Measurements from ENCODE around the gene TRAPPC10. TPM values are rescaled to one million over a fixed set of nuclear protein-coding genes. Genes with fewer than 3 reads are reported as not detected.
A peak's percentile ranks its signal among the peaks of the same experiment; 100 is the strongest.

Gene TRAPPC10, protein sequence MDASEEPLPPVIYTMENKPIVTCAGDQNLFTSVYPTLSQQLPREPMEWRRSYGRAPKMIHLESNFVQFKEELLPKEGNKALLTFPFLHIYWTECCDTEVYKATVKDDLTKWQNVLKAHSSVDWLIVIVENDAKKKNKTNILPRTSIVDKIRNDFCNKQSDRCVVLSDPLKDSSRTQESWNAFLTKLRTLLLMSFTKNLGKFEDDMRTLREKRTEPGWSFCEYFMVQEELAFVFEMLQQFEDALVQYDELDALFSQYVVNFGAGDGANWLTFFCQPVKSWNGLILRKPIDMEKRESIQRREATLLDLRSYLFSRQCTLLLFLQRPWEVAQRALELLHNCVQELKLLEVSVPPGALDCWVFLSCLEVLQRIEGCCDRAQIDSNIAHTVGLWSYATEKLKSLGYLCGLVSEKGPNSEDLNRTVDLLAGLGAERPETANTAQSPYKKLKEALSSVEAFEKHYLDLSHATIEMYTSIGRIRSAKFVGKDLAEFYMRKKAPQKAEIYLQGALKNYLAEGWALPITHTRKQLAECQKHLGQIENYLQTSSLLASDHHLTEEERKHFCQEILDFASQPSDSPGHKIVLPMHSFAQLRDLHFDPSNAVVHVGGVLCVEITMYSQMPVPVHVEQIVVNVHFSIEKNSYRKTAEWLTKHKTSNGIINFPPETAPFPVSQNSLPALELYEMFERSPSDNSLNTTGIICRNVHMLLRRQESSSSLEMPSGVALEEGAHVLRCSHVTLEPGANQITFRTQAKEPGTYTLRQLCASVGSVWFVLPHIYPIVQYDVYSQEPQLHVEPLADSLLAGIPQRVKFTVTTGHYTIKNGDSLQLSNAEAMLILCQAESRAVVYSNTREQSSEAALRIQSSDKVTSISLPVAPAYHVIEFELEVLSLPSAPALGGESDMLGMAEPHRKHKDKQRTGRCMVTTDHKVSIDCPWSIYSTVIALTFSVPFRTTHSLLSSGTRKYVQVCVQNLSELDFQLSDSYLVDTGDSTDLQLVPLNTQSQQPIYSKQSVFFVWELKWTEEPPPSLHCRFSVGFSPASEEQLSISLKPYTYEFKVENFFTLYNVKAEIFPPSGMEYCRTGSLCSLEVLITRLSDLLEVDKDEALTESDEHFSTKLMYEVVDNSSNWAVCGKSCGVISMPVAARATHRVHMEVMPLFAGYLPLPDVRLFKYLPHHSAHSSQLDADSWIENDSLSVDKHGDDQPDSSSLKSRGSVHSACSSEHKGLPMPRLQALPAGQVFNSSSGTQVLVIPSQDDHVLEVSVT
- 10 to 100 TPM in 2 of 3 donors, 1 to 10 TPM in 1; 5.1 to 15.7 (median 10.9) TPM for polyA plus RNA-seq

DNA sequence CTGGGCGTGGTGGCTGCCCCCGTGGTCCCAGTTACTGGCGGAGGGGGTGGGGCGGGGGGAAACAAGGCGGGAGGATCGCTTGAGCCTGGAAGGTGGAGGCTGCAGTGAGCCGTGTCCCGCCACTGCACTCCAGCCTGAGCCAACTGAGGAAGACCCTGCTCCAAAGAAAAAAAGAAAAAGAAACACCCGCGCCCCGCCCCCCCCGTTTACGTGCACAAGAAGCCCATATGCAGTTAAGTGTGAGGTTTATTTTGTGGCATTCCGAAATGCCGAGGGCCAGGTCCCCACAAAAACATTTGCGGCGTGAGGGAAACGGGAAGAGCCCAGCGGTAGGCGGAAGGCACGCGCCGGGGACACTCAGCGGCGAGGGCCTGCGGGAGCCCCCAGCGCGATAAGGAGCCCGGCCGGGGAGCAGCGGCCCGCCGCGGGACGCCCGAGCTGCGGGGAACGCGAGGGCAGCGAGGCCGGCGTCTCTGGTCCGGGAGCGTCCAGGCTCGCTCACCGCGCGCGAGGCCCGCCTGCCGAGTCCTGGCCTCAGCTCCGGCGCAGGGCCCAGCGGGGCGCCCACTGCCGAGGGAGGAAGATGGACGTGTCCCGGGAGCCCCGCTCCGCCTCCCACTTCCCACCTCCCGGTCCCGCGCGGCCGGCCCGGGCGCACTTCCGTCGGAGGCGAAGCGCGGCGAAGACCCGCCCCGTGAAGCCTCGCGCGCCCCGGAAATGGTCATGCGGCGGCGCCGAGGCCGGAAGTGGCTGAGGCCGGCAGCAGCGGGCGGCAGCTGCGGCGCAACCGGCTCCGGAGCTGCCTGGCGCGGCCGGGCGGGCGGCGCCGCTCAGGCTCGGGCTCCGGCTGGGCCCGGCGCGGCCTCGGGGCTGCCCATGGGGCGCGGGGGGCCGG, at the start of gene TRAPPC10:
Gene TRAPPC10 (plus strand): TSS at position 731 of the 895 bp plus-strand sequence. CDS start 185 bp downstream, outside the sequence.
- WGBS, 3 donors = 0 to 1% (median 0%) methylated on average over 64 to 107 of the region's 107 CpGs
- H3K27ac ChIP-seq (ENCODE audit: low read depth, low read length) = peak within 1 kb of the TSS; percentile 96

DNA sequence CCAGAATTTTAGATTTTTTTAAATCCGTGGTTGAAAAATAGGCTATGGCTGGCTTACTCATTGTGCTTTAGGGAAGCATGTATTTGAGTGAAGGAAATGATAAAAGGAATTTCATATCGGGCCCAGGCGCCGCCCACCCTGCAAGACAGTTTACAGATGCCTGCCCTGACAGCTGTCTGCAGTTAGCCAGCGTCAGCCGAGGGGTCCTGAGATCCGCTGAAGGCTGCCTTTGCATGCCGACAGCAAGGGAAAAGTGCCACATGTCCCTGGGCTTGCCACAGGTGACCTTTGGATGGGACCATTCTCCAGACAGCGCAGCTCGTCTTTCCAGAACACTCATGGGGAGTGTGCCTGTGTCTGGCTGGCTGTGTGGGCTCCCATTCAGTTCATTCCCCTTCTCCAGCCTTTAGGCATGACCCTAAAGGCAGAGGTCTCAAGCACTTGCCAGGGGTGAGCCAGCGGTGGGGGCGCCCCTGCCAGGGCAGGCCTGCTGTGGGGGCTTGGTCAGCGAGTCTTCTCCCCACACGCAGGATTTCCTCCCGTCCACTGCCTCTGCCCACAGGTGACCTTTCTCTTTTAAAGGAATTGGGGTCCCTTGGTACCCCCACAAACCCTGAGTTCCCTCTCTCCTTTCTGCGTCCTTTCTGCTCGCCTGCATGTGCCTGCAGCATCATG, 46.1 kb upstream of the TRAPPC10 start:
- H3K27ac ChIP-seq (ENCODE audit: low read depth, low read length) = no peak overlapping the region
- 83 to 89% (median 89%) methylated on average over 17 of the region's 17 CpGs for WGBS, 3 donors

DNA sequence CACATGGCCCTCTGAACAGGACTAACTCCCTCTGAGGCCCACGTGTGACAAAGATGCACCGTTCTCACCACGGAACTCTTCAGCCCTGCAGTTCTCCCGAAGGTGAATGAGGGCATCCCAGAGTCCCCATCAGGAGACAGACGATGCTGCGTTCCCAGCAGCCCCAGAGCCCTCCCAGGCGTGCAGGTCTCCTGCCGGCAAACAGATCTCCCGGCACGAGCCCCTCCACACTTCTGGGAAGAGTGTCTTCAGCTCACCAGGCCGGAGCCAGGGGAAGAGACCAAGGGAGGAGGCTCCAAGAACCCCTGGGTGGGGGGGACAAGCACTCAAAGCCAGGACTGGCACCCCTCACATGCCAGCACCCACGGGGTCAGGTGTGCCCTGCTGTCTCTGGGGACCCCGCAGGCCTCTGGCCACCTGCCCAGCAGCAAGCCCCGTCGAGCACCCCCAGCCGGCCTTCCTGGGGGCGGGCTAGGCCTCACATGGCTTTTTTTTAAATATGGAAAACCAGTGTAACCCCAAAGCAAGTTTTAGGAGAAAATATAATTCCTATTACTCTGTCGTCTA, 45.1 kb upstream of the TRAPPC10 start:
- H3K27ac ChIP-seq (ENCODE audit: low read depth, low read length) = no peak overlapping the region
- 88 to 89% (median 88%) methylated on average over 18 of the region's 18 CpGs for WGBS, 3 donors

DNA sequence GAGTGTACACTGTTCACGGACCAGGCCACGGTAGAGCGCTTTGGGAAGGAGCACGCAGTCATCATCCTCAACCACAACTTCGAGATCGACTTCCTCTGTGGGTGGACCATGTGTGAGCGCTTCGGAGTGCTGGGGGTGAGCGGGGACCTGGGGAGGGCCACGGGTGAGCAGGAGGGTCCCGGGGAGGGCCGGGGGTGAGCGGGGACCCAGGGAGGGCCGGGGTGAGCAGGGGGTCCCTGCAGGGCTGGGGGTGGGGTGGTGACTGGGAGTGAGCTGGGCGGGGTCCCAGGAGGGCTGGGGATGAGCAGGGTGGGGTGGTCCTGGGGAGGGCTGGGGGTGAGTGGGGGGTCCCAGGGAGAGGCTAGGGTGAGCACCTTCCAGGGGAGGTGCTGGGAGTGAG, 44.1 kb upstream of the TRAPPC10 start:
- 86 to 96% (median 92%) methylated on average over 14 to 15 of the region's 15 CpGs for WGBS, 3 donors
- H3K27ac ChIP-seq (ENCODE audit: low read depth, low read length) = no peak overlapping the region

DNA sequence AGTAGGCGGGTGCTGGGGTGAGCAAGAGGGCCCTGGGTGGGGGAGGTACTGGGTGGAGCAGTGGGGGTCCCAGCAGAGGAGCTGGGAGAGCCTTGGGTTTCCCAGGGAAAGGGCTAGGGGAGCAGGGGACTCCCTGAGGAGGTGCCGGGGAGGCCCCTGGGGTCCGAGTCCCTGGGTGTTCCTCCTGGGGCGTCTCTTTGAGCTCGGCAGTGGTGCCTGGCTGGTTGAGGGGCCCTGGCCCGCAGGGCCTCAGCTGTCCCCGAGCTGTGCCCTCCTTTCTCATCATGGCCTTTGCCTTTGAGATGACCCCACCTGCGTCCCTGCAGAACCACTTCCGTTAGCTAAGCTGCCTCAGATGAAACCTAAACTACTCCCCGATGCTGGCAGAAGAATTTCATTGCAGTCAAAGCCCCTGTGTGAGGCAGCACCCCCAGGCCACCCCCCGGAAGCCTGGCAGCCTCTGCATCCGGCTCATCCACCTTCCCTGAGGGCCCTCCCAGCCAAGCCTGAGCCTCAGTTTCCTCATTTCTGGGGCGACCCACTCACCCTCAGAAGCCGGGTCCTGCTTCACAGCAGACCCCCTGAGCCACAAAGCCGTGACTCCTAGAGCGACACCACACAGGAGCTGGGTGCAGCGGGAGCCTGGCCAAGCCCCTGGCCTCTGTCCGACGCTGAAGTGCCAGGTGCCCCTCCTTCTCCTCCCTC, 43.5 kb upstream of the TRAPPC10 start:
- WGBS, 3 donors = 92 to 97% (median 92%) methylated on average over 17 to 19 of the region's 19 CpGs
- H3K27ac ChIP-seq (ENCODE audit: low read depth, low read length) = no peak overlapping the region

DNA sequence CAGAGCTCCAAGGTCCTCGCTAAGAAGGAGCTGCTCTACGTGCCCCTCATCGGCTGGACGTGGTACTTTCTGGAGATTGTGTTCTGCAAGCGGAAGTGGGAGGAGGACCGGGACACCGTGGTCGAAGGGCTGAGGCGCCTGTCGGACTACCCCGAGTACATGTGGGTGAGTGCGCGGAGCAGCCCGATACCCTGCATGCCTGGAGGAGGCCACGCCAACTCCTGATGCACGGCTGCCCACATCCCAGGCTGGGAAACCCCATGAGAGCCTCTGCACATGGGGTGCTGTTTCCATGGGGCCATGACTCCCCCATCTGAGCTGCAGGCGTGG, 43.0 kb upstream of the TRAPPC10 start:
- no peak overlapping the region for H3K27ac ChIP-seq (ENCODE audit: low read depth, low read length)
- WGBS, 3 donors = 90 to 93% (median 93%) methylated on average over 17 of the region's 17 CpGs

DNA sequence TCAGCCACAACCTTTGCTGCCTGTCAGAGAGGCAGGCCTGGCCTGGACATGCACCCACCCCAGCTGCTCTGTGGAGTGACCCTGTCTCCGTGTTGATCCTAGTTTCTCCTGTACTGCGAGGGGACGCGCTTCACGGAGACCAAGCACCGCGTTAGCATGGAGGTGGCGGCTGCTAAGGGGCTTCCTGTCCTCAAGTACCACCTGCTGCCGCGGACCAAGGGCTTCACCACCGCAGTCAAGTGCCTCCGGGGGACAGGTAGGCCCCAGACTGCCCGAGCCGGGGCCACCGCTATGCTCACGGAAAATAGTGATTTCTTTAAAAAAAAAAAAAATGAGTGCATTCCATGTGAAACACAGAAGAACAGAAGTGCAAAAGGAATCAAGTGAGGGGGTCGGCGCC, 41.6 kb upstream of the TRAPPC10 start:
- H3K27ac ChIP-seq (ENCODE audit: low read depth, low read length) = no peak overlapping the region
- 92 to 95% (median 94%) methylated on average over 18 of the region's 18 CpGs for WGBS, 3 donors

DNA sequence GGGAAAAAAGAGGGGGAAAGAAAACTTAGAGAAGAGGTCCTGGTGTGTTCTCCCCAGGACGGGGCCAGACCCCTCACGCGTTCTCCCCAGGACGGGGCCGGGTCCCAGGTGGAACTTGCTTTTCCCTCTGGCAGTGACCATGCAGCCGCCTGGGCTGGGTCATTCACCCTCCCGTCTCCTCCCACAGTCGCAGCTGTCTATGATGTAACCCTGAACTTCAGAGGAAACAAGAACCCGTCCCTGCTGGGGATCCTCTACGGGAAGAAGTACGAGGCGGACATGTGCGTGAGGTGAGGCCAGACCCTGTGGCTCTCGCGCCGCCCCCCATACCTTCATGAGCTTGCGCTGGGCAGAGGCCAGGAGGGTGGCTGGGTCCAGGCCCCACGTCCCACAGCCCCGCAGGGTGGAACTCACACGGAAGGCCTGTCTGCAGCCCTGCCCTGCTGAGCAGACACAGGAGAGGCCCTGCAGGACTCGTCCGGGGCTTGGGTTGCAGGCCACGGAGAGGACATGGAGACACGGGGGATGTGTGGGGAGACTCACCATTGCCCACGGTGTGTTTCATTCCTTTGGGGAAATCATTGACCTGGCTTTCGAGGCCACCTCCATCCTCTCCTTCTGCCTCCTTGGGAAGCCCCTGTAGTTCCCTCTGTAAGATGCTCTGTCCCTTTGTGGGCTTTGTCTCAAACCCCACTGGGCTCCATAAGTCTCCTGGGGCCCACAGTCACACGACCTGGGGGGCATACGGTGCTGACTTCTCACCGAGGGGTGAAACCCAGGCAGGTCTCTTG, 40.7 kb upstream of the TRAPPC10 start:
- no peak overlapping the region for H3K27ac ChIP-seq (ENCODE audit: low read depth, low read length)
- WGBS, 3 donors = 68 to 84% (median 70%) methylated on average over 28 to 29 of the region's 29 CpGs

DNA sequence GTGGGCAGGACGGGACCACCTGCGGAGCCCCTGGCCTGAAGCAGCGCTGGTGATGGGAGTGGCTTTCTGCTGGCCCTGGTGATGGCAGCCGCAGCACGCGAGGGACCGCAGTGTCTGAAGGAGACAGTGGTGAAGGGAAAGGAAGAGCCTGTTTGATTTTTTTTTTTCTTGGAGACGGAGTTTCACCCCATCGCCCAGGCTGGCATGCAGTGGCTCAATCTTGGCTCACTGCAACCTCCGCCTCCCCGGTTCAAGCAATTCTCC, 40.2 kb upstream of the TRAPPC10 start:
- H3K27ac ChIP-seq (ENCODE audit: low read depth, low read length) = no peak overlapping the region
- WGBS, 3 donors = 95 to 97% (median 96%) methylated on average over 11 of the region's 11 CpGs

DNA sequence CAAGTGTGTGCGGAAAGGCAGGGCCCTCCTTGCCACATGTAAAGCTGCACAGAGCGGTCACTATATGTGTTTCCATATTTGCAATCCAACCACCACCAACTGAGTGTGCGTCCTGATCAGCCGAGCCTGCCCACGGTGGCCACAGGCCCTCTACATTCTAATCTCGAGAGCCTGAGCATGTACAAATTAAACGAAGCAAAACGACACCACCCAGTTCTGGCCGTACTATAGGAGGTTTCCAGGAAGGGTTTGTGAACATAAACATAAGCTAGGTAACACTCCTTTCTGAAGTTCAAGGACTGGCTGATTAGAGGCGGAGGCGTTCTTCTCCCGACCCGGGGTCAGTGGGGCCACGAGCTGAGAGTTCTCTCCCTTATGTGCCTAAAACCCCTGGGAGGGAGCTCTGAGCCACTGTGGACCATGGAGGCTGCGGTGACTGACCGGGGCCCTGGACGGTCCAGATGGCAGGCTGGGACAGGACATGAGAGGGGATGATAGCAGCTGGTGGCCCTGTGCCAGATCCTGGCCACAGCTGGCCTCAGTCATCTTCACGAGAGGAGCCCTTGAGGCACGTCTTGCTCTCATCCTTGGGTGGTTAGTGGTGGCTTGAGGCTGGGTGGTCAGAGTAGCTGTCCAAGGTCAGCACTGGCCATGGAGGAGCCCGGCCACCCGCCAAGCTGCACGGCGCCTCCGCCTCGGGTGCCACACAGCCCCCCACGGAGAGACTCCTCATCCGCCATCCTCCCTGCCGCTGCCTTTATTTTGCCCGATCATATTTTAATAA, 39.1 kb upstream of the TRAPPC10 start:
- H3K27ac ChIP-seq (ENCODE audit: low read depth, low read length) = no peak overlapping the region
- WGBS, 3 donors = 80 to 83% (median 81%) methylated on average over 29 of the region's 29 CpGs

DNA sequence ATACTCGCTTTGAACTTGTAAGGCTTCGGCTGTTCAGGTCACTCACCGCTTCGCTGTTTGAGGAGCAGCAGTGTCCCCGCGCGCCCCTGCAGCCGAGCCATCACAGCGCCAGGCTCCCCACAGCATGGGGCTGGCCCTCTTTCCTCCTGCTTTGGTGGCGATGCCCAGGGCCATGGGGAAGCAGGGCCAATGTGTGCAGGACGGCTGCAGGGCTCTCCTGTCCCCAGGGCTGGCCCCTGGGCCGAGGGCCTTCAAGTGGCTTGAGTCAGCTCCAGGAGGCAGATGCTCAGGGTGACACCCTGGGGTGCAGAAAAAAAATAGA, 38.5 kb upstream of the TRAPPC10 start:
- 83 to 95% (median 88%) methylated on average over 12 of the region's 12 CpGs for WGBS, 3 donors
- H3K27ac ChIP-seq (ENCODE audit: low read depth, low read length) = no peak overlapping the region

DNA sequence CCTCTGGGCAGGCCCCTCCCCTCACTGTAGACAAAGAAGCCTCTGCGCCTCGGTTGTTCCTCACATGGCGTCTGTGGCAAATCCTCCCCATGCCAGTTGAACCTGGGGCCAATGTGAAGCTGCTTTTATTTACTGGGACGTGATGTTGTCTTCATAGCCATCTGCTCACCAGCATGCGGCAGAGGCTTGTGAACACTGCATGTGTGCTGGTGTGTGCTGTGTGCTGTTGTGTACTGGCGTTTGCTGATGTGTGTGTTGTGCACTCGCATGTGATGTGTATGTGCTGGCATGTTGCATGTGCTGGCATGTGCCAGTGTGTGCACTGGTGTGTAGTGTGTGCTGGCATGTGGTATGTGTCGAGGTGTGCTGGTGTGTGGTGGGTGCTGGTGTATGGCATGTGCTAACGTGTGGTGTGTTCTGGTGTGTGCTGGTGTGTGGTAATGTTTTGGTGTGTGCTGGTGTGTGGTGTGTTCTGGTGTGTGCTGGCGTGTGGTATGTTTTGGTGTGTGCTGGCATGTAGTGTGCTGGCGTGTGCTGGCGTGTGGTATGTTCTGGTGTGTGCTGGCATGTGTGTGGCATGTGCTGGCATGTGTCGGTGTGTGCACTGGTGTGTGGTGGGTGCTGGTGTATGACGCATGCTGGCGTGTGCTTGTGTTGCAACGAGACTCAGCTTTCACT, 37.2 kb upstream of the TRAPPC10 start:
- 79 to 86% (median 86%) methylated on average over 16 of the region's 16 CpGs for WGBS, 3 donors
- no peak overlapping the region for H3K27ac ChIP-seq (ENCODE audit: low read depth, low read length)

DNA sequence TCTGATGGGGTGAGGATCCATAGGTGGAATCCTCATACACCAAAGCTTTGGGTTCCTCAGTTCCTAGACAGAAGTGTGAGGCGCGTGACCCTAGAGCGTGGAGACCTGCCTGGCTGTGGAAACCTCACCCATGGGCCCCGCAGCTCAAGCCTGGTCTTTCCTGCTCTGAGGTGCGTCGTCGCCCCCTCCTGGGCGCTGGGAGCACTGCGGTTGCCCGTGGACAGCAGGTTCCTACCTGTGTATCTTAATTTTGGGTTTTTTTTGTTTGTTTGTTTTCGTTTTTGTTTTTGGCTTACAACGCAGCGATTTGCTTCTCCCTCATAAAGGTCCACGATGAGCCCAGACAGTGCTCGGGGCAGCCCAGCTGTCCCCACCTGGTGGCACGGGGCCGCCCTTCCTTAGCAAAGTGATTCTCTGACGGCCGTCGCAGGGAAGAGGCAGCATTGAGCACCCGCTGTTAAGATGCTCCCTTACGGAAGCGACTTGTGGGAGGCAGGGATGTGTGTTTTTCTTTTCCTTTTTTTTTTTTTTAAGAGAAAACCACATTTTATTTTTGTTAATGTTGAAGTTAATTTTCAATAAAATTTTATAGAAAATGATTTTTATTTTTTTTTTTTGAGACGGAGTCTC, 36.5 kb upstream of the TRAPPC10 start:
- WGBS, 3 donors = 31 to 35% (median 35%) methylated on average over 24 of the region's 24 CpGs
- H3K27ac ChIP-seq (ENCODE audit: low read depth, low read length) = no peak overlapping the region

DNA sequence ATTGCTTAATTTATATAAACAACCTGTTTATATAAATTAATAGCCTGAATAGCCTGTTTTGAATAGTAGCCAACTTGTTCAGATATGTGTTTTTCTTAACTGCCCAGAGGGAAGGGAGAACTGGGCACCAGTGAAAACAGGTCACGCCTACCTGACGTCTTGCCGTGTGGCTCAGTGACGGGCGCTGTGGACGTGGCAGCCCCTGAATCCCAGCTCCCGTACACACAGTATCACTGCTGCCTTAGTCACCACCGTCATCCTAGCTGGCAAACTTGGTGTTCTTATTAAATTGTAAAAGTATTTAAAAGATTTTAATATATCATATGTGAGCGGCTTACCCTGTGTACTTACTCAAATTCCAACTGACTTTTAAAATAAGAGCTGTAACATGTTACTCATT, 35.4 kb upstream of the TRAPPC10 start:
- H3K27ac ChIP-seq (ENCODE audit: low read depth, low read length) = no peak overlapping the region
- 90 to 94% (median 91%) methylated on average over 9 of the region's 9 CpGs for WGBS, 3 donors

Measured in adipose tissue (tissue), 3 donors.